ENCODE results near the gene KHK.

Gene KHK

DNA sequence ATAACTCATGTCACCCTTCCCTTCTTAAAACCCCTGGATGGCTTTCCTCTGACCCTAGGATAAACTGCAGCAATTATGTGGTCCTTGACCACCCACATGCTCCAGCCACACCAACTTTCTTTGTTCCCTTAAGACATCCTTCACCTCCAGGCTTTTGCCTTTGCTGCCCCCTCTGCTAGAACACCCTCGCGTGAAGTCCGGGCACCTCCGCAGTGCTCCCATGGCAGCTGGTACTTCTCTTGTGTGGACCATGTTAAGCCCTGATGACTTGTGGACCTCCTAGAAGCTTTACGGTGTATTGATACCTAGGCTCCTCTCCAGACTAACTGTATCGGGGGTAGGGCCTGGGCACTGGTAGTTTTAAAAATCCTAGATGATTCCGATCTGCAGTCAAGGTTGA lies 36.2 kb downstream of the KHK start:
- Mint-ChIP-seq H3K4me3 (peak overlapping the region; percentile 87), H3K9me3 (no peaks in the 10 kb centered on the region), H3K4me1 (peaks cover 16% of the 10 kb centered on the region), H3K27ac (peak overlapping the region; percentile 57), H3K27me3 (peaks cover 13% of the 10 kb centered on the region), H3K36me3 (no peaks in the 10 kb centered on the region)

DNA sequence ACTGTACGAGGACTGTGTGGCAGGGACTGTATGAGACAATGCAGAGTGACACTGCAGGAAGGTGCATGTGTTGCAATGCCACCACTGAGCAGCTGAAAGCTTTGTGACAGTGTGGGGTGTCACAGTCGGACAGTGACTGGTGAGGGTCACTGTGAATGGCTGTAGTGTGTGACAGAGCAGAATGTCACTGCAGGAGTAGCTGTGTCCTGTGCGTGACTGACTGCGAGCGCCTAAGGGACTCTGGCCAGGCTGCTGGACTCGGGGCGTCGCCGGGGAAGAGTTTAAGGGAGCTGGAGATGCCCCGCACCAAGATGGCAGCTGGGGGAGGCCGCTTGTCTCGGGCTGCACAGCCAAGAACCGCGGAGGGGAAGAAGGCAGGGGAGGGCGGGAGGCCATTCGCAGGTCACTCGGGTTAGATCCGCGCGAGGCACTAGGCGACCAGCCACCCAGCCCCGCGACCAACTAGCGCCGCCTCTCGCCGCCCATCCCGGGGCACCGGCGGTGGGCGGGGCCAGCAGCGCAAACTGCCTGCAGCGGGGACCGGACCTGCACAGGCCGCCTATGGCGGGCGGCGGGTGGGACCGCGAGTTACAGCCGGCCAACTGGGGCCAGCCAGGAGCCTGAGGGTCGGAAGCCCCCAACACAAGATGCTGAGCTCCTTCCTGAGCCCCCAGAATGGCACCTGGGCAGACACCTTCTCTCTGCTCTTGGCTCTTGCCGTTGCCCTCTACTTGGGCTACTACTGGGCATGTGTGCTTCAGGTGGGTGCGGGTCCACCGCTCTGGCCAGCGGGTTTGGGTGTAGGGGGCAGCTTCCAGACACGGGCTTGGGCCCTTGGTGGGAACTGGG lies 37.0 kb downstream of the KHK start, which contains the start of gene ABHD1:
ABHD1 (plus strand) TSS at position 514 of the 849 bp plus-strand sequence; CDS start at position 648, 134 bp downstream.
- peaks cover 9% of the 10 kb centered on the region for H3K27me3 Mint-ChIP-seq
- H3K4me1 Mint-ChIP-seq: peaks cover 16% of the 10 kb centered on the region
- peak within 1 kb of the TSS; percentile 57 for H3K27ac Mint-ChIP-seq
- no peaks in the 10 kb centered on the region for H3K36me3 Mint-ChIP-seq
- H3K4me3 Mint-ChIP-seq: peak within 1 kb of the TSS; percentile 87
- no peaks in the 10 kb centered on the region for H3K9me3 Mint-ChIP-seq

DNA sequence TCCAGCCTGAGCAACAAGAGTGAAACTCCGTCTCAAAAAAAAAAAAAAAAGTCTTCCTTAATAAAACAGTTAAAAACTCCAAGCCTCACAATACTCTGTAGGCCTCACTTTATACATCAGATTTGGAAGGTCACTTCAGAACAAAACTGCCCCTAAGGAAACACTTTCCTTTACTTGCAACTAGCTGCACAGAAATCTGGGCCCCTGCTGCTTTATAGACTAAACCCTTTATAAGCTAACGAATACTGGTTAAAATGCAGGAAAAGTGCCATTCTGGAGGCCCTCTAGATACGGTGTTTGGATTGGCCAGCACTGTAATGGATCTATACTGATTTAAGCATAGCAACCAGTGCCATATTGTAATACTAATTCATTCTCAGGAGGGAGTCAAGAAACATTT lies 38.5 kb downstream of the KHK start:
- Mint-ChIP-seq H3K9me3 (no peaks in the 10 kb centered on the region), H3K36me3 (no peaks in the 10 kb centered on the region), H3K27me3 (peaks cover under 1% of the 10 kb centered on the region), H3K27ac (no peak overlapping the region), H3K4me1 (peaks cover 12% of the 10 kb centered on the region), H3K4me3 (no peak overlapping the region)

DNA sequence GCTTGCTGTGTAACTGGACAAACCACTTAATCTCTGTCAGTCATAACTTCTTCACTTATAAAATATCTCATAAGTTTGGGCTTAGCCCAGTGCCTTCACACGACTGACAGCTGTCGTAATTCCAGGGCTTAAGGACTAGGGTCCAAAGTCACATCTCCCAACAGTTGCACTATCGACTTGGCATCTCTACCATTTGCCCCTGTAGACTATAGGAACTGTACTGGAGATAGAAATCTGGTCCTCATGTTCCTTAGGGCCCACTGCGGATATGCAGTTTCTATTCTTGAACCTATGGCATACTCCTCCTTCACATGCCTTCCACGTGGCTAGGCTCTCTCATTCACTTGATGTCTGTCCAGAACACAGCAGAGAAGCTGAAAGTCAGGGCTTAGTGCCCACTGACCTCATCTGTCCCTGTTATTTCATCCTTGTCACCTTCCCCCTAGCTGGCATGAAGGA lies 39.7 kb downstream of the KHK start:
- Mint-ChIP-seq H3K4me1 (peaks cover 13% of the 10 kb centered on the region), H3K36me3 (peaks cover 4% of the 10 kb centered on the region), H3K27me3 (no peaks in the 10 kb centered on the region), H3K4me3 (no peak overlapping the region), H3K27ac (no peak overlapping the region), H3K9me3 (no peaks in the 10 kb centered on the region)

GRCh38 chr2:27127883-27128667 lies 41.5 kb downstream of the KHK start:
- no peaks in the 10 kb centered on the region for H3K9me3 Mint-ChIP-seq
- H3K4me3 Mint-ChIP-seq: no peak overlapping the region
- no peaks in the 10 kb centered on the region for H3K27me3 Mint-ChIP-seq
- peaks cover 15% of the 10 kb centered on the region for H3K4me1 Mint-ChIP-seq
- H3K36me3 Mint-ChIP-seq: peaks cover 8% of the 10 kb centered on the region
- H3K27ac Mint-ChIP-seq: no peak overlapping the region

DNA sequence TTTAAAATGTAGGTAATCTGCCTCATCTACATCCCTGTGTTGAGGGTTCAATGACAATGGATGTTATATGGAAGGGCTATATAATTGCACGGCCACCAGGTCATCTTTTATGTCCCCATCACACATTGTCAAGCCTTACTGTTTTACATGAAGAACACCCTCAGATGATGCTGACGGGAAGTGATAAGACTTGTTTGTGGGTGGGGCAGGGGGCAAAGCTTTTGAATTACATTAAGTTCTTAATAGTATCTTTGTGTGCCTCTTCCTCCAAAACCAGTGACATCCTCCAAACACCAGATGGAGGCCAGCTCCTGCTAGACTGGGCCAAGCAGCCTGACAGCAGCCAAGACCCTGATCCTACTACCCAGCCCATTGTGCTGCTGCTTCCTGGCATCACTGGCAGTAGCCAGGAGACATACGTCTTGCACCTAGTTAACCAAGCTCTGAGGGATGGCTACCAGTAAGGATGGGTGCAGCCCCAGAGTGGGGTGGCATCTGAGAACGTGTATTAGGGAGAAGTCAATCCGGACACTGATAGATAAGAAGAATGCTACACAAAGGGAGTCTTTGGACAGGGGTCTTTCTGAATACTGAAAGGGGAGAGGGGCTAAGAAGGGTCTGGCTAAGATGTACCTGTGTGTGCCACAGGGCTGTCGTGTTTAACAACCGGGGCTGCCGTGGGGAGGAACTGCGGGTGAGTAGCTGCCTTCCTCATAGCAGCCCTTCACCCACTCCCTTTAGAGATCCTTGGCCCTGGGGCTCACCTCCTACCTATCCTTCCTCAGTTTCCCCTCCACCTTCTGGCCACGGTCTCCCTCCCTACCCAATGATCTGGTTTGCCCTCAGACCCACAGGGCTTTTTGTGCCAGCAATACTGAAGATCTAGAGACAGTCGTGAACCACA lies 42.3 kb downstream of the KHK start:
- Mint-ChIP-seq H3K4me3 (no peak overlapping the region), H3K36me3 (peaks cover 9% of the 10 kb centered on the region), H3K27ac (peak overlapping the region; percentile 63), H3K27me3 (no peaks in the 10 kb centered on the region), H3K4me1 (peaks cover 19% of the 10 kb centered on the region), H3K9me3 (no peaks in the 10 kb centered on the region)

GRCh38 chr2:27130396-27130795 lies 43.8 kb downstream of the KHK start:
- Mint-ChIP-seq H3K4me3 (no peak overlapping the region), H3K27me3 (no peaks in the 10 kb centered on the region), H3K27ac (no peak overlapping the region), H3K36me3 (peaks cover 9% of the 10 kb centered on the region), H3K9me3 (no peaks in the 10 kb centered on the region), H3K4me1 (peaks cover 19% of the 10 kb centered on the region)

DNA sequence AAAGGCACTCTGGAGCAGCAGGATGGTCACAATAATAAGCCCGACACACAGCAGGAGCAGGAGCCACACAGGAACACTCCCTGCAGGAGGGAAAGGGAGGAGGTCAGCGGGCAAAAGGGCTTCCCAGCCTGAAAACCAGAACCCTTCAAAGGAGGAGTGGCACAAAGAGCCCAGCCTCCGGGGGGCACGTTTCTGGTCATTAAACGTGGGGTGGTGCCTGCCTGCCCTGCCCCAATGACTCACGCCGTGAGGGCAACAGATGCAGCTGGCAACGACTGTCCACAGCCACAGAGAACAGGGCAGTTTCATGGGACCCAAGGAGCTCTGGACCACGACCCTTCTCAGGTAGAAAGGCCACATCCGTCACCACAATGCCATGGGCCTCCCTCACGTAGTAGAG lies 44.9 kb downstream of the KHK start:
- Mint-ChIP-seq H3K4me3 (peak overlapping the region; percentile 6), H3K36me3 (peaks cover 9% of the 10 kb centered on the region), H3K27ac (no peak overlapping the region), H3K9me3 (no peaks in the 10 kb centered on the region), H3K4me1 (peaks cover 19% of the 10 kb centered on the region), H3K27me3 (no peaks in the 10 kb centered on the region)

GRCh38 chr2:27133195-27133875 lies 46.8 kb downstream of the KHK start:
- H3K4me1 Mint-ChIP-seq: peaks cover 19% of the 10 kb centered on the region
- H3K27me3 Mint-ChIP-seq: no peaks in the 10 kb centered on the region
- H3K4me3 Mint-ChIP-seq: peak overlapping the region; percentile 92
- H3K36me3 Mint-ChIP-seq: peaks cover 9% of the 10 kb centered on the region
- peak overlapping the region; percentile 59 for H3K27ac Mint-ChIP-seq
- H3K9me3 Mint-ChIP-seq: no peaks in the 10 kb centered on the region

GRCh38 chr2:27133905-27134780 lies 47.6 kb downstream of the KHK start, which contains the start of gene PREB:
Gene PREB (minus strand): TSS chr2:27134636. CDS start chr2:27134421, 215 bp downstream.
- H3K27ac Mint-ChIP-seq: peak within 1 kb of the TSS; percentile 98
- no peaks in the 10 kb centered on the region for H3K27me3 Mint-ChIP-seq
- peaks cover 9% of the 10 kb centered on the region for H3K36me3 Mint-ChIP-seq
- H3K4me3 Mint-ChIP-seq: peak within 1 kb of the TSS; percentile 92
- H3K9me3 Mint-ChIP-seq: no peaks in the 10 kb centered on the region
- H3K4me1 Mint-ChIP-seq: peaks cover 19% of the 10 kb centered on the region

DNA sequence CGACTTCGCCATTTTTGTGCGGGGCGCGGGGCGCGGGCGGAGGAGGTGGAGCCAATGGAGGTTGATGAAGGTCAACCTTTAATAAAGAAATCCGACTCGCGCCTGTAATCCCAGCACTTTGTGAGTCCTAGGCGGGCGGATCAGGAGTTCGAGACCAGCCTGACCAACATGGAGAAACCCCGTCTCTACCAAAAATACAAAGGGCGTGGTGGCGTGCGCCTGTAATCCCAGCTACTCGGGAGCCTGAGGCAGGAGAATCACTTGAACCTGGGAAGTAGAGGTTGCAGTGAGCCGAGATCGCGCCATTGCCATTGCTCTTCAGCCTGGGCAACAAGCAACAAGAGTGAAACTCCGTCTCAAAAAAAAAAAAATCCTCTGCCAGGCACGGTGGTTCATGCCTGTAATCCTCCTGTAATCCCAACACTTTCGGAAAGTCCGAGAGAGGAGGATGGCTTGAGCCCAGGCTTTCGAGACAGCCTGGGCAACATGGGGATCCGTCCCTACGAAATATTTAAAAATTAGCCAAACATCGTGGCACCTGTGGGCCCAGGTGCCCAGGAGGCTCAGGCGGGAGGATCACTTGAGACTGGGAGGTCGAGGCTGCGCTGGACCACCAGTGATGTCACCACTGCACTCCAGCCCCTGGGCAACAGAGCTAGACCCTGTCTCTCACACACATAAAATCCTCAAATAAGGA lies 48.4 kb downstream of the KHK start:
- Mint-ChIP-seq H3K9me3 (no peaks in the 10 kb centered on the region), H3K27ac (peak overlapping the region; percentile 98), H3K4me1 (peaks cover 19% of the 10 kb centered on the region), H3K27me3 (no peaks in the 10 kb centered on the region), H3K4me3 (peak overlapping the region; percentile 92), H3K36me3 (peaks cover 9% of the 10 kb centered on the region)

DNA sequence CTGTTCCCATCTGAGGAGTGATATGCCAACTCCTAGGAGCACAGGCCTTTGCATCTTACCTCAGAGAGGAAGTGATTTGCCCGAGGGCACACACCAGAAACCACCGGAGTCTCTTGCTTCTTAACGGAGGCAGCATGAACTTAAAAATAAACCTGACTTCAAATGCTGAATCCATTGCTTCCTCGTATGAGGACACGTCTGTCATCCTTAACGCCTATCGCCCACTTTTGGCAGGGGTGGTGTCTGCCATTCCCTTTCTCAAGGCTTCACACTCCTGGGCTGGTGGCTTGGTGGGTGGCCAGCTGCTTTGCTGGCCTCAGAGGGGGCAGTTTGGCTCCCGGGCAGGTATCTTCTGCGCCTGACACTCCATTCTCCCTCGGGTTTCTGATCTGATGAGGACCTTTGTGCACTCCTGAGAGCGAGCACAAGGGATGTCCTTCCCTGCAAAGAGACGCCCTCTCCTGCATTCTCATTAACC lies 48.9 kb downstream of the KHK start:
- Mint-ChIP-seq H3K27me3 (no peaks in the 10 kb centered on the region), H3K4me1 (peaks cover 19% of the 10 kb centered on the region), H3K9me3 (no peaks in the 10 kb centered on the region), H3K4me3 (peak overlapping the region; percentile 92), H3K27ac (peak overlapping the region; percentile 98), H3K36me3 (peaks cover 9% of the 10 kb centered on the region)

- H3K9me3 Mint-ChIP-seq: no peaks in the 10 kb centered on the region
- no peak overlapping the region for H3K4me3 Mint-ChIP-seq
- peaks cover 4% of the 10 kb centered on the region for H3K36me3 Mint-ChIP-seq
- H3K27me3 Mint-ChIP-seq: no peaks in the 10 kb centered on the region
- no peak overlapping the region for H3K27ac Mint-ChIP-seq
- H3K4me1 Mint-ChIP-seq: peaks cover 16% of the 10 kb centered on the region
Measured at GRCh38 chr2:27136751-27137150, 50.2 kb downstream of the KHK start.

All from activated naive CD4-positive, alpha-beta T cell treated with anti-CD3 and anti-CD28 coated beads, Interleukin-2, amount 50 U/mL, for 24 hours (primary cell).